ENCODE measurements around the gene HIF3A. TPM values are rescaled to one million over a fixed set of nuclear protein-coding genes. Genes with fewer than 3 reads are reported as not detected.
A peak's percentile ranks its signal among the peaks of the same experiment; 100 is the strongest.

The HIF3A gene
- total RNA-seq, 1 donor from 2014 or later, result 12.6 TPM

DNA sequence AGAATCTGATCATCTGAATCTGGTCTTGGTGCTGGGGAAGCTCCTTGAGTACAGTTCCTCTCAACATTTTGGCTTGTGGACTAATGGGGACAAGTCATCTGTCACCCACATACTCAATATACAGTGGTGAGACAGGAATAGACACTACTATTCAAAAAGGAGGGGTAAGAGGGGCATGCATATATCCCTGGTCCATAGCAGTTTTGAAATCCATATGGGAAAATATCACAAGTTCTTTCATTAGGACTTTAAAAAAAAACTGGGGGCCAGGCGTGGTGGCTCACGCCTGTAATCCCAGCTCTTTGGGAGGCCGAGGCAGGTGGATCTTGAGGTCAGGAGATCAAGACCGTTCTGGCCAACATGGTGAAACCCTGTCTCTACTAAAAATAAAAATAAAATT, 29.8 kb downstream of the HIF3A start:
- Histone ChIP-seq H3K9ac (ENCODE audit: low read length) (no peak overlapping the region), H4K20me1 (ENCODE audit: insufficient read depth, low read length) (no peaks in the 10 kb centered on the region), H3K27me3 (ENCODE audit: insufficient read depth, low read length) (no peaks in the 10 kb centered on the region), H3K36me3 (ENCODE audit: insufficient read depth, low read length) (no peaks in the 10 kb centered on the region), H3K4me3 (ENCODE audit: insufficient read depth, low read depth, low read length) (no peak overlapping the region), H3K9me3 (ENCODE audit: insufficient read depth, low read depth, low read length) (peaks cover 21% of the 10 kb centered on the region), H3K4me1 (ENCODE audit: insufficient read depth, low read length) (no peaks in the 10 kb centered on the region), H2AFZ (ENCODE audit: low read depth, low read length) (no peak overlapping the region), H3K79me2 (ENCODE audit: insufficient read depth, low read length) (no peaks in the 10 kb centered on the region), H3K27ac (ENCODE audit: low read depth, low read length) (no peak overlapping the region), H3K4me2 (ENCODE audit: low read length) (no peak overlapping the region)
- H3K27me3 Mint-ChIP-seq (ENCODE audit: low read depth, unreplicated experiment), result no peaks in the 10 kb centered on the region
- FAIRE-seq (no peak), DNase-seq (ENCODE audit: low read depth) (no peak)
- H3K4me3 Mint-ChIP-seq (ENCODE audit: unreplicated experiment), result no peak overlapping the region
- H3K36me3 Mint-ChIP-seq (ENCODE audit: low read depth, unreplicated experiment), result peaks cover 53% of the 10 kb centered on the region
- TF ChIP-seq, protein P1, sequence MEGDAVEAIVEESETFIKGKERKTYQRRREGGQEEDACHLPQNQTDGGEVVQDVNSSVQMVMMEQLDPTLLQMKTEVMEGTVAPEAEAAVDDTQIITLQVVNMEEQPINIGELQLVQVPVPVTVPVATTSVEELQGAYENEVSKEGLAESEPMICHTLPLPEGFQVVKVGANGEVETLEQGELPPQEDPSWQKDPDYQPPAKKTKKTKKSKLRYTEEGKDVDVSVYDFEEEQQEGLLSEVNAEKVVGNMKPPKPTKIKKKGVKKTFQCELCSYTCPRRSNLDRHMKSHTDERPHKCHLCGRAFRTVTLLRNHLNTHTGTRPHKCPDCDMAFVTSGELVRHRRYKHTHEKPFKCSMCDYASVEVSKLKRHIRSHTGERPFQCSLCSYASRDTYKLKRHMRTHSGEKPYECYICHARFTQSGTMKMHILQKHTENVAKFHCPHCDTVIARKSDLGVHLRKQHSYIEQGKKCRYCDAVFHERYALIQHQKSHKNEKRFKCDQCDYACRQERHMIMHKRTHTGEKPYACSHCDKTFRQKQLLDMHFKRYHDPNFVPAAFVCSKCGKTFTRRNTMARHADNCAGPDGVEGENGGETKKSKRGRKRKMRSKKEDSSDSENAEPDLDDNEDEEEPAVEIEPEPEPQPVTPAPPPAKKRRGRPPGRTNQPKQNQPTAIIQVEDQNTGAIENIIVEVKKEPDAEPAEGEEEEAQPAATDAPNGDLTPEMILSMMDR (IDR thresholded peaks at IDR 0.05; ENCODE audit: insufficient read depth, low read depth, low read length), result no peak
- TF ChIP-seq EZH2 (IDR thresholded peaks at IDR 0.05; ENCODE audit: insufficient read depth, low read length), result no peak
- H3K27ac Mint-ChIP-seq (ENCODE audit: unreplicated experiment), result no peak overlapping the region
- H3K9me3 Mint-ChIP-seq (ENCODE audit: unreplicated experiment), result peaks cover 40% of the 10 kb centered on the region
- peaks cover 2% of the 10 kb centered on the region for H3K4me1 Mint-ChIP-seq (ENCODE audit: low read depth, unreplicated experiment)

GRCh38 chr19:46328079-46328478, 31.2 kb downstream of the HIF3A start:
- no peak for TF ChIP-seq EZH2 (IDR thresholded peaks at IDR 0.05; ENCODE audit: insufficient read depth, low read length)
- TF ChIP-seq, protein P1 (IDR thresholded peaks at IDR 0.05; ENCODE audit: insufficient read depth, low read depth, low read length), result no peak
- no peak overlapping the region for H3K9ac ChIP-seq (ENCODE audit: low read length)
- H3K4me2 ChIP-seq (ENCODE audit: low read length), result no peak overlapping the region
- H4K20me1 ChIP-seq (ENCODE audit: insufficient read depth, low read length), result no peaks in the 10 kb centered on the region
- H3K36me3 ChIP-seq (ENCODE audit: insufficient read depth, low read length), result no peaks in the 10 kb centered on the region
- DNase-seq (ENCODE audit: low read depth), result peak; percentile 20
- H3K27me3 Mint-ChIP-seq (ENCODE audit: low read depth, unreplicated experiment), result no peaks in the 10 kb centered on the region
- H3K27ac Mint-ChIP-seq (ENCODE audit: unreplicated experiment), result no peak overlapping the region
- no peak overlapping the region for H3K4me3 Mint-ChIP-seq (ENCODE audit: unreplicated experiment)
- peaks cover 21% of the 10 kb centered on the region for H3K9me3 ChIP-seq (ENCODE audit: insufficient read depth, low read depth, low read length)
- FAIRE-seq, result no peak
- peaks cover 2% of the 10 kb centered on the region for H3K4me1 Mint-ChIP-seq (ENCODE audit: low read depth, unreplicated experiment)
- no peaks in the 10 kb centered on the region for H3K4me1 ChIP-seq (ENCODE audit: insufficient read depth, low read length)
- peaks cover 49% of the 10 kb centered on the region for H3K36me3 Mint-ChIP-seq (ENCODE audit: low read depth, unreplicated experiment)
- no peak overlapping the region for H3K27ac ChIP-seq (ENCODE audit: low read depth, low read length)
- H3K4me3 ChIP-seq (ENCODE audit: insufficient read depth, low read depth, low read length), result no peak overlapping the region
- H3K79me2 ChIP-seq (ENCODE audit: insufficient read depth, low read length), result no peaks in the 10 kb centered on the region
- H2AFZ ChIP-seq (ENCODE audit: low read depth, low read length), result no peak overlapping the region
- peaks cover 38% of the 10 kb centered on the region for H3K9me3 Mint-ChIP-seq (ENCODE audit: unreplicated experiment)
- no peaks in the 10 kb centered on the region for H3K27me3 ChIP-seq (ENCODE audit: insufficient read depth, low read length)

DNA sequence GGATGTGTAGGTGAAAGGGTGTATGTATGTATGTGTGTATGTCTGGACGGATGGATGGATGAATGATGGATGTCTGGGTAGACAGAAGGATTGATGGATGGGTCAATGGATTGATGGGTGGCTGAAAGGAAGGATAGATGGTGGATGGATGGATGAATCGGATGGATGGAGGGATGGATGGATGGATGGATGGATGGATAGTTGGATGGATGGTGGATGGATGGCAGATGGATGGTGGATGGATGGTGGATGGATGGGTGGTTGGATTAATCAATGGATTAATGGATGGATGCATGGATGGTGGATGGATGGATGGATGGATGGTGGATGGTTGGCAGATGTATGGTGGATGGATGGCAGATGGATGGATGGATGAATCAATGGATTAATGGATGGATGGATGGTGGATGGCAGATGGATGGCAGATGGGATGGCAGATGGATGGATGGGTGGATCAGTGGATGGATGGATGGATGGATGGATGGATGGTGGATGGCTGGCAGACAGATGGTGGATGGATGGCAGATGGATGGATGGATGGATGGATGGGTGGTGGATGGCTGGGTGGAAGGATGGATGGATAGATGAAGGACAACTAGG, 33.6 kb downstream of the HIF3A start:
- Mint-ChIP-seq H3K27me3 (ENCODE audit: low read depth, unreplicated experiment) (peaks cover under 1% of the 10 kb centered on the region), H3K9me3 (ENCODE audit: unreplicated experiment) (peaks cover 33% of the 10 kb centered on the region), H3K27ac (ENCODE audit: unreplicated experiment) (no peak overlapping the region), H3K4me1 (ENCODE audit: low read depth, unreplicated experiment) (peaks cover 2% of the 10 kb centered on the region), H3K4me3 (ENCODE audit: unreplicated experiment) (peak overlapping the region; percentile 4), H3K36me3 (ENCODE audit: low read depth, unreplicated experiment) (peaks cover 41% of the 10 kb centered on the region)
- no peak overlapping the region for H3K4me2 ChIP-seq (ENCODE audit: low read length)
- H3K36me3 ChIP-seq (ENCODE audit: insufficient read depth, low read length), result no peaks in the 10 kb centered on the region
- H3K79me2 ChIP-seq (ENCODE audit: insufficient read depth, low read length), result no peaks in the 10 kb centered on the region
- H4K20me1 ChIP-seq (ENCODE audit: insufficient read depth, low read length), result no peaks in the 10 kb centered on the region
- H3K9ac ChIP-seq (ENCODE audit: low read length), result no peak overlapping the region
- H3K9me3 ChIP-seq (ENCODE audit: insufficient read depth, low read depth, low read length), result peaks cover 21% of the 10 kb centered on the region
- no peaks in the 10 kb centered on the region for H3K4me1 ChIP-seq (ENCODE audit: insufficient read depth, low read length)
- DNase-seq (ENCODE audit: low read depth) (no peak), FAIRE-seq (no peak)
- TF ChIP-seq, protein P1 (IDR thresholded peaks at IDR 0.05; ENCODE audit: insufficient read depth, low read depth, low read length), result no peak
- TF ChIP-seq EZH2 (IDR thresholded peaks at IDR 0.05; ENCODE audit: insufficient read depth, low read length), result no peak
- H2AFZ ChIP-seq (ENCODE audit: low read depth, low read length), result no peak overlapping the region
- no peaks in the 10 kb centered on the region for H3K27me3 ChIP-seq (ENCODE audit: insufficient read depth, low read length)
- H3K4me3 ChIP-seq (ENCODE audit: insufficient read depth, low read depth, low read length), result no peak overlapping the region
- H3K27ac ChIP-seq (ENCODE audit: low read depth, low read length), result no peak overlapping the region

Measured in astrocyte (in vitro differentiated cells and primary cell).